ENCODE data around the gene PDCD6IP.
A peak's percentile ranks its signal among the peaks of the same experiment; 100 is the strongest.
"Not testable (repeated sequence)": the region's sequence is repeated elsewhere in the genome, so short reads cannot be mapped to it uniquely, and the experiment has no call there.

Gene PDCD6IP, protein sequence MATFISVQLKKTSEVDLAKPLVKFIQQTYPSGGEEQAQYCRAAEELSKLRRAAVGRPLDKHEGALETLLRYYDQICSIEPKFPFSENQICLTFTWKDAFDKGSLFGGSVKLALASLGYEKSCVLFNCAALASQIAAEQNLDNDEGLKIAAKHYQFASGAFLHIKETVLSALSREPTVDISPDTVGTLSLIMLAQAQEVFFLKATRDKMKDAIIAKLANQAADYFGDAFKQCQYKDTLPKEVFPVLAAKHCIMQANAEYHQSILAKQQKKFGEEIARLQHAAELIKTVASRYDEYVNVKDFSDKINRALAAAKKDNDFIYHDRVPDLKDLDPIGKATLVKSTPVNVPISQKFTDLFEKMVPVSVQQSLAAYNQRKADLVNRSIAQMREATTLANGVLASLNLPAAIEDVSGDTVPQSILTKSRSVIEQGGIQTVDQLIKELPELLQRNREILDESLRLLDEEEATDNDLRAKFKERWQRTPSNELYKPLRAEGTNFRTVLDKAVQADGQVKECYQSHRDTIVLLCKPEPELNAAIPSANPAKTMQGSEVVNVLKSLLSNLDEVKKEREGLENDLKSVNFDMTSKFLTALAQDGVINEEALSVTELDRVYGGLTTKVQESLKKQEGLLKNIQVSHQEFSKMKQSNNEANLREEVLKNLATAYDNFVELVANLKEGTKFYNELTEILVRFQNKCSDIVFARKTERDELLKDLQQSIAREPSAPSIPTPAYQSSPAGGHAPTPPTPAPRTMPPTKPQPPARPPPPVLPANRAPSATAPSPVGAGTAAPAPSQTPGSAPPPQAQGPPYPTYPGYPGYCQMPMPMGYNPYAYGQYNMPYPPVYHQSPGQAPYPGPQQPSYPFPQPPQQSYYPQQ

DNA sequence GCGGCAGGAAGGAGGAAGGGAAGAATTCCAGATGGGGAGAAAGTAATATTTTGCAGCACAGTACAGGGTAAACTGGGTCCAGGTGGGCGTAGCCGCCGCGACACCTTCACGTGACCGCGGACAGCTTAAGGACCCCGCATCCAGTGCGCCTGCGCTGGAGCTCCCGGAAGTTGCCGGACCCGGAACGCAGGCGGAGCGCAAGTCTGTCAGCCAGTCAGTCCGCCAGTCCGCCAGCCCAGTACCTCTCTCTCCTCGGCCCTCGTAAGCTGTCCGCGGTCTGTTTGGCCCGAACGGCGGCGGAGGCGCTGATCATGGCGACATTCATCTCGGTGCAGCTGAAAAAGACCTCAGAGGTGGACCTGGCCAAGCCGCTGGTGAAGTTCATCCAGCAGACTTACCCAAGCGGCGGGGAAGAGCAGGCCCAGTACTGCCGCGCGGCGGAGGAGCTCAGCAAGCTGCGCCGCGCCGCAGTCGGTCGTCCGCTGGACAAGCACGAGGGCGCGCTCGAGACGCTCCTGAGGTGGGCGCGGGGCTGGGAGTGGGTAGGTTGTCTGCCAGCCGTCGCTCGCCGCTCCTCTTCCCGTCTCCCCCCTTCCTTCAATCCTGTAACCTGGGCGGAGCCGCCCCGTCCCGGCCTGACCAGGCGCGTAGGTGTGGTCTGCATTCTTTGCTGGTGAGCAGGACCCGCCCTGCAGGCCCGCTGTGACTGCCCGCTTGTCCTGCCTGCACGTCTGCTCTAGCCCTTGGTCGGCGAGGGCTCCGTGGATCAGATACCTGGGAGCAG lies at the start of gene PDCD6IP:
PDCD6IP (plus strand) TSS at position 213 of the 784 bp plus-strand sequence; CDS start at position 312, 99 bp downstream.
- peak; percentile 90 for DNase-seq

DNA sequence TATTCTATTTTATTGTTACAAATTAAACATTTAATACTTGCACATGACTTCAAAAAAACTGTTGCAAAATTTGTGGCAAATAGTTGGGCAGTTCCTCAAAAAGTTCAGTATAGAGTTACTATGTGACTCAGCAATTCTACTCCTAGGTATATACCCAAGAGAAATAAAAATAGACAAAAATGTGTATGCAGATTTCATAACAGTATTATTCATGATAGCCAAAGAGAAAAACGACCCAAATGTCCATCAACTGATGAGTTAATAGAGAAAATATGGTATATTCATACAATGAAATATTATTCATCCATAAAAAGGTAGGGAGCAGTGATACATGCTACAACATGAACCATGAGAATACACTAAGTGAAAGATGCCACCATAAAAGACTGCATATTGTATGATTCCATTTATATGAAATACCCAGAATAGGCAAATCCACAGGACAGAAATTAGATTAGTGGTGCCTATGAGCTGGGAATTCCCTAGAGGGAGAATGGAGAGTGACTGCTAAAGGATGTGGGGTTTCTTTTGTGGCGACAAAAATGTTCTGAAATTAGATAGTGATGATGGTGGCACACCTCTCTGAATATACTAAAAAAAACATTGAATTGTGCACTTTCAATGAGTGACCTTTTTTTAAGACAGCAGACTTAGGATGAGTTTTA lies 48.8 kb upstream of the PDCD6IP start:
- no peak for DNase-seq

DNA sequence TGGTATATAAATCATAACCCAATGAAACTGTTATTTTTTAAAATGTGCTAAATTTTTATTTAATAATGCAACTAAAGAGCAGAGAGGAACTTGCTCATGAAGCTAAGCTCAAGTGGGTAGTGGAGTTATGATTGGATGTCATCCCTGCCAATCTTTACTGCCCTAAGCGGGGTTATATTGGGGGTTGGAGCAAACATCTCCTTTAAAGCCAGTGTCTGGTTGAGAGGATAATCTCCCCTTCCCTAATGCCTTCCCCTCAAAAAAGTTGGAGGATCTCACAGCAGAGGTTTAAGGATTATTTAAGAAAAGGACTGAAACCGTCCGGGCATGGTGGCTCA lies 48.2 kb upstream of the PDCD6IP start:
- DNase-seq = no peak

DNA sequence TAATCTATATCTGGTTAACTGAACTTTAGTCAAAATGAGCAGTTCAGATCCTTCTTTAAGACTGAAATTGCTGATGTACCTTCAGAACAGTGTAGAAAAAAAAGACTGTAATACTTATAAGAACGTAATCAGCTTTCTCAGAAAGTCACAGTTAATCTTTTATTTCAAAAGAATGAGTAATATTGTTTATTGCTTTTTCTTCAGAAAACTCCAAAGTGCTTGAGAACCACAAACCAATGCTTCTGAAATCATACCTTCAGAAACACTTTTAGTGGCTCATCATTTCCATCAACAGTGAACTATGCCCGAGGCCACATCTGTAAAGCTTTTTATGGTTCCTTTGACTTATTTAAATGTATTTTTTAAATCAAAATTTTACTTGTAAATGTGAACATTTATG lies 47.1 kb upstream of the PDCD6IP start:
- DNase-seq = no peak

DNA sequence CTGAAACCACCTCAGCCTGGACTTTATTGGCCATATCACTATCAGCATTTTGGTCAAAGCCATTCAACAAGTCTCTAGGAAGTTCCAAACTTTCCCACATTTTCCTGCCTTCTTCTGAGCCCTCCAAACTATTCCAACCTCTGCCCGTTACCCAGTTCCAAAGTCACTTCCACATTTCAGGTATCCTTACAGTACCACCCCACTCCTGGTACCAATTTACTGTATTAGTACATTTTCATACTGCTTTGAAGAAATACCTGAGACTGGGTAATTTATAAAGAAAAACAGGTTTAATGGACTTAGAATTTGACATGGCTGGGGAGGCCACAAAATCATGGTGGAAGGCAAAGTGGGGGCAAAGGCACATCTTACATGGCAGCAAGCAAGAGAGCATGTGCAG lies 44.0 kb upstream of the PDCD6IP start:
- DNase-seq = not testable (repeated sequence)

DNA sequence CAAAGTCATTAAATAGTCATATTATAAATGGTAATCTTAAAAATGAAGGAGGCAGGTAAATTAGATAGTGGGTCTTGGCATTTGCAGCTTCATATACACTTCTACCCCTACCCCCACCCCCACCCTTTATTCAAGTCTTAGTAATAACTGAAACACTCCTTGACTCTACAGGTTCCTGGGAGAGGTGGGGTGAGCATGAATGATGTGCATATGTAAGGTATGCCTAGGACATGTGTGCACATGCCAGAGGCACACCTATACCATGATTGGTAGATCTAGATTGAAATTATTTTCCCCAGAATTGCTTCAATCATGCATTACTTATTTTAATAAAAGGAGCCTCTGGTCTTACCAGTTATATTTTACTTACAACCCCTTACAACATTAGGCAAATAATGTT lies 40.1 kb upstream of the PDCD6IP start:
- DNase-seq = no peak

DNA sequence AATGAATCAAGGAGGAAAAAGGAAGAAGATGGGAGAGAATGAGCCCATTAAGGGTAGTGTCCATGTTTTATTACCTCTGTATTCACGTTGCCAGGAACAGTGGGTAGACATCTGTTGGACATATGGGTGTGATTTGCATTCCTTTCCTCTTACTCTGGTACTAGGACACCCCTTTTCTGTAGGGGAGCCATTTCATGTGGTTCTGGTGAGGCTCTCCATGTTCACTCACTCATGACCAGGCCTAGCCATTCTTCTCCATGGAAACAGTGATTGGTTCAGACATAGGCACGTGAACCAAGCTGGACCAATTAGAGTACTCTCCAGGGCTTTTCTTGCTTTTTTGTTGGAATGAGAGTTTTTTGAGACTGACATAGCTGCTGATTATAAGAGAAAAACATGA lies 39.6 kb upstream of the PDCD6IP start:
- no peak for DNase-seq

DNA sequence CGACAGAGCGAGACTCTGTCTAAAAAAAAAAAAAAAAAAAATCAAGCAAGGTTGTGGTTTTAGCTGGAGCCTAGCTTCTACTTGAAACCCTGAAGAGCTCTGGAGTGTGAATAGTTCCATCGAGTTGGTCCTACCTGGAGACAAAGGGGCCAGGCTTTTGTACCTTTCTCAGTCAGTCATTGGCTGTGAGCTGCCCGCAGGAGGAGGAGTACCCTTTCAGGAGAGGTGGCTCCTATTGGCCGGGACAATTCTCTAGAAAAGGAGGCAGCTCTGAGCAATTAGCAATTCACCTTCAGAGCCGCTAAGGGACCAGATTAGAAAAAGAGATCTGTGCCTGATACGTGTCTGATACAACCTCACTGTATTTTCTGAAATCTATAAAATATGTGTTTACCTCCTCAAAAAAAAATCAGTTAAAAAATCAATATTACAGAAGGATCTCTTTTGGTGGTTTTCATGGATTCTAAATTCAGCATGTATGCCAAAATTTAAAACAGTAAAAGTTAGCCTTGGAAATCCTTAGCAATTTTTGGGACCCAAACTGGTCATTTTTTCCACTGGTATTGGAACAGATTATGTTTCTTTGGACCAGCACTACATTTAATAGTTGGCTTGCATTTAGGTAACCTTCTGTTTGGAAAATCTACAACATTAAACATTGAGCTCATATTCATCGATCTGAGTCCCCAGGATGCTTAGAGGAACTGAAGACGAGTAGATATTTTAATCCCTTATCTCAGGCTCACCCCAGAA lies 29.7 kb upstream of the PDCD6IP start:
- no peak for DNase-seq

DNA sequence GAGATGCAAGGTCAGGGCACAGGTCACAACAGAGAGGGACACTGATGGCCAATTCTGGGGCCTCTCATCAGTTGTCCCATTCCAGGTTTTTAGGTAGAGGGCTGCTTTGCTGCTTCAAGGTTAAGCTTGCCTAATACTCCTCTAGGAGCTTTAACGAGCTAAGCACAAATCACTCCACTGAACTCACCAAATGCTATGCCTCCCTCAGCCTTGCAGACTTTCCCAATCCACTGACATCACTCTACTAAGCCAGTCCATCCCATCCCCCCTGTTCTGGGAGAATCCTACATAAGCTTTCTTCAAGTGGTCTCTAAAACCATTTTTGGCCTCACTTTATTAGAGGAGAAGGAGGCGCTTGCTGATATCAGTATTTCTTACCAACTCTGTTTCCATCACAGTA lies 24.8 kb upstream of the PDCD6IP start:
- no peak for DNase-seq

DNA sequence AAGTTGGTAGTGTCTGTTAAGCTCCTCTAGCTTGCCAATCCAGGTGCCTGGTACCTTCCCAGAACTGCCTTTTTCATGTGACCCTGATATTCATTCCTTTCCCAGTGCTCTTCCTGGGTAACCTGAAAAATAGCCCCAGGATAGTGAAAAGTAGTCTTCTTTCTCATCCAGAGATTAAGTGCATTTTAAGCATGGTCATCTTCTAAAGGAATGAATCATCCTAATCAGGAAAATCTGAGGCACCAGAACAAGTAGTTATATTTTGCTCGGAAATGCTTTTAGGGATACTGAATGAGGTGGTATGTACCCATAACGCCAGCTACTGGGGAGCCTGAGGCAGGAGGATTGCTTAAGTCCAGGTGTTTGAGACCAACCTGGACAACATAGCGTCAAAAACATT lies 23.1 kb upstream of the PDCD6IP start:
- DNase-seq = no peak

DNA sequence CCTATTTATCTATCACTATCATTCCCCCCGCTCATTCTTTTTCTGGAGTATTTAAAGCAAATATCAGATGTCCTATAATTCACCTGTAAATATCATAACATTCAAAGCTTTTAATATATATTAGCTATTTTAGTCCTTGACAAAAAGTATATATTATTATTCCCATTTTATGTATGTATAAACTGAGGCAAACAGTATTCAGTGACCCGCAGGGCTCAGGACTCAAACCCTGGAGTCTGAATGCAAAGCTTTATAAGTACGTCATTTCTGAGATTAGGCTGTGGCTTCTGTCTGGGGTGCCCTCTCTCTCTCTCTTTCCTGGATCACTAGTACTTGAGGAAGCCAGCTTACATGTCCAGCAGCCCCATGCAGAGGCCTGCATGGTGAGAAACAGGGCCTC lies 20.4 kb upstream of the PDCD6IP start:
- no peak for DNase-seq

DNA sequence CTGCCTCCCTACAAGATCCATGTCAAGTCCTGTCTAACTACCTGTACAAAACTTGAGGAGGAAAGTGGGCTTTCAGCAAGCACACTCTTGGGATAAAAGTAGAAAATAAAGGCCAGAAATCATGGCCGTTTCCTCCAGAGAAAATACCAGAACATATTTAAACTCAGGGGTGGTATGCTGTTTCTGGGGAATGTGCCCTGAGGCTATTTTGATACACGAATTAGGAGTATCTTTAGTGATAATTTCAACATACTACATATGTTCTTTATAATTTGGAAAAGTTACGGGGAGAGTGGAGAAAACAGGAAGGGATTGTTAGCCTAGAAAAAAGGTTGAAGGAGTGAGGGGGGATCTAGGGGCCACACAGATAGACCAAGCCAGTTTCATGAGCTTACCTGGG lies 18.7 kb upstream of the PDCD6IP start:
- no peak for DNase-seq

DNA sequence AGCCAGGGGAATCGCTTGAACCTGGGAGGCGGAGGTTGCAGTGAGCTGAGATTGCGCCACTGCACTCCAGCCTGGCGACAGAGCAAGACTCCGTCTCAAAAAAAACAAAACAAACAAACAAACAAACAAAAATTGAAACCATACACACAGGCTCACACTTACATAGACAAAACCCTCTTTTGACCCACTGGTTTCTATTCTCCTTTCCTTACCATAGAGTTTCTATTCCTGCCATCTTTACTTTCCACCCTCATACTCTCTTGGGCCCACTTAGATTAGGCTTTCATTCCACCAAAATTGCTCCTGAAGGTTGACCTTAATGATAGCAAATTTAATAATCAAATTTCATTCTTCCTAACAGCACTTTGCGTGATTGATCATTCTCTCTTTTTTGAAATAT lies 17.0 kb upstream of the PDCD6IP start:
- not testable (repeated sequence) for DNase-seq

DNA sequence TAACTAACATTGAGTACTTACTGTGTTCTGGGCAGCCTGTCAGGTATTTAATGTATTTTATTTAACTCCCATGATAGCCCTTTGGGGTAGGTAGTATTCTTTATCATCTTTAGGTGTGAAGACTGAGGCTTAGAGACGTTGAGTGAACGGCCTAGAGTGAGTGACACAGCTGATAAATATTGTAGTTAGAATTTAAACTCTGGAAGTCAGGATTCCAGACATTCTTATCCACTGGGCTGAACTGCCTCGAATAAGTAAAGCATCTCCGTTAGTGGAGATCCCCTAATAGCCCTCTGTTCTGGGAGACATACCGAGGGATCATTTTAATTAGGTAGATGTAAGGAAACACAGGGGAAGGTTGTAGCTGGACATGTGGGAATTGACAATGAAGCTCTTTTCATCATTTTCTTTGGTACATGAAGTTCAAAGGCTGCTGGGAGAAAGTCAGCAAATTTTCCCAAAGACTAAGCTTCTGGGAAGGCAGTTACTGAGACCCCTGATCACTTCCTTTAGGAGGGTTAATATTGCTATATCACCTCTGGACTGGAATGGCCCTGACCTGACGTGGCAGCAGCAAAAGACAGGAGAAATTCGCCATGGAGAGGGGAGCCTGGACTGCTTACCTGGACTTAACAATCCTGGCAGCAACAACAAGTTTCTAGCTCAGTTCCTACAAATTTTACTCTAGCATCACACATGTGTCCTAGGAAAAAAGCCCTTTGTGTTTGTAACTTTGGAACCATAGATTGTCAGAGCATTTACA lies 11.7 kb upstream of the PDCD6IP start:
- no peak for DNase-seq

DNA sequence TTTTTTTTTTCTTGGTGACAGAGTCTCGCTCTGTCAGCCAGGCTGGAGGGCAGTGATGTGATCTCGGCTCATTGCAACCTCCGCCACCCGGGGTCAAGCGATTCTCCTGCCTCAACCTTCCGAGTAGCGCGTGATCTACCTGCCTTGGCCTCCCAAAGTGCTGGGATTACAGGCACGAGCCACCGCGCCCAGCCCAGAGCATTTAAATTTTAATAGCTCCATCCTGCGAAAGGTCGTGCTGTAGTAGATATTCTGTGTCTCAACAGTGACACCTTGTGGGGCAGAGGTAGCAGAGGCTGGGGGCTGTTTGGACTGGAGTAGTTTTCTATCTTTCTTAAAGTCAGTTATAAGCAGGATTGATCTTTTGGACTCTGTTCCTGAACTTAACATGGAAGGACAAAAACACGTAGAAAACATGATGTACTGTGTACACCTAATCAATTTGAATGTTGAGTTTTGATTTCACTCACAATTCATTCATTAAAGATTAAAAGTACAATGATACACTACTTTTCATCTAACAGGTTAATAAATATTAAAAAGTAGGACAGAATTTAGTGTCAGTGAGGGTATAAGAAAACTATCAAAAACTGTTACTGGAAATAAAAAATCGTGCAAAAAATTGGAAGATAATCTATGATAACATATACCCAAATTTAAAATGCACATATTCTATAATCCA lies 11.0 kb upstream of the PDCD6IP start:
- DNase-seq = peak; percentile 50

DNA sequence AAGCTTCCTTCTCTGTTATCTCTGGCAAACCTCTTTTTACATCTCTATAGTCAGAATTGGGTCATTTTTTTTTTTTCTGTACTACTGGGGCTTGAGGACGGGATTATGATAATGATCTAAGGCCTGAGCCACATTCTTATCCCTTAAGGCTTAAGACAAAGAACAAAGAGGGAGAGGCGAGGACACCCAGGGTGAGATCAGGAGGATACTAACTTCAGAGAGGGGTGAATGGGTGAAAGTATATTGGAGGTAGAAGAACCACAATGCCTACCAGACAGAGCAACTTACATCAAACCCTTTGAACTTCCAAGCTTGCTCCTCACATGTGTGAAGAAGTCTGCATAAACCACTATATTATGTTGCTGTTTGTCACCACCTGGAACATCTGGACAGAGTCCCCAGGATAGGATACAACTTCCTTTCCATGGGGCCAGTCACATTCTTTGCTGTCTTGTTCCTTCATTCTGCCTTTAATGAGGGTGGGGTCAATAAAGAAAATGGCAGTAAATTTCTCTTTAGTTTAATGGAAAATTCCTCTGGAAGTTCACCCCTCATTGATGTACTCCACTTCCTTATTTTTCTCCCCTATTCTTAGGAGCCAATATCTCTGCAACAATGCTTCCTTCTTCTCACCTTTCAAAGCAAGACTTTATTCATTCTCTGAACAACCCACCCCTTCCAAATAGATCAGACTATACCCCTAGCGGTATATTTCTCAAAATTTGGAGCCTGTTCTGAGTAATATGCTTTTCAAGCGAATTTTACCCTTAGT lies 9.1 kb upstream of the PDCD6IP start:
- DNase-seq = no peak

DNA sequence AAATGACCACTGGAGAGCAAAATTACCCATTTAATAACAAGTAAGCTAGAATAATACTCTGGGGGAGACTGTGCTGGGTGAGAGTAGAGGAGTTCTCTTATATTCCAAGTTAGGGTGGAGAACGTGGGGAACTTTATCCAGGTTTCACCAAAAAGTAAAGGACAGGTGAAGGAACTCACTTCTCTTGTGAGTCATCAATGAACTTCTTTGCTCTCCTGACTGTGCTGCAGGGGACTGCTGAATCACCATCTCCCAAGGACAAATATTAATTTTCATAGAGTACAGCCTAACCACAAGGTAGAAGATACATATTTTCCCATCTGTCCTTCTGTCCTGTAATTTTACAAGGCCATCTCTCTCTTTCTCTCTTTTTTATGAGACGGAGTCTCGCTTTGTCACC lies 8.3 kb upstream of the PDCD6IP start:
- no peak for DNase-seq

DNA sequence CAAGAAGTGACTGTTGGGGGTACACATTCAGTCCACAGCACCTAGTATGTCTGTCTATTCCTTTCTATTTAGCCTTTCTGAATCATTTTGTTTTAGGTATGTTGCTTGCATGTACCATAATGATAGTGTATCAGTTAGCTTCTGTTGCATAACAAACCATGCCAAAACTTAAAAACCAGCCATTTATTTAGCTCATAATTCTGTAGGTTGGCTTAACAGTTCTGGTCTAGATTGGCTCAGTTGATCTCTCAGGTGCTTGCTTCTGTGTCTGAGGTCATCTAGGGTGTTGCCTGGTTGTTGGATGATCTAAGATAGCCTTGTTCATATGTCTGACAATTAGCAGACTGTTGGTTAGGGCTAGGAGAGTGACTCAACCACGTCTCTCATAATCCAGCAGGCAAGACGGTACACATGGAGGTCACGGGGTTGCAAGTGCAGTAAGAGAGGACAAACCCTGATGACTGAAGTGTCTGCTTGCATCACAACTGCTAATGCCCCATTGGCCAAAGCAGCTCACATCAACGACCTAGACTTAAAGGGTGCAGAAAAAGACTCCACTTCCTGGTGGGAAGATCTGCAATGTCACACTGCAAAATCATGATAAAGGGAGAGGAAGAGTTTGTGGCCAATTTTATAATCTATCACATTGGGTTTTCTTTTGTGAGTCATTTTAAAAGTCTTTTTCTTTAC lies 6.8 kb upstream of the PDCD6IP start:
- peak; percentile 45 for DNase-seq

All from stimulated activated CD4-positive, alpha-beta T cell treated with anti-CD3 and anti-CD28 coated beads, Interleukin-1b, Interleukin-23, amount 100 ng/mL, for 48 hours (primary cell).